ENCODE measurements around the gene AKAP9.
"Not testable (repeated sequence)": the region's sequence is repeated elsewhere in the genome, so short reads cannot be mapped to it uniquely, and the experiment has no call there.

AKAP9 gene

GRCh38 chr7:92013611-92014010, 72.9 kb downstream of the AKAP9 start:
- DNase-seq = no peak

DNA sequence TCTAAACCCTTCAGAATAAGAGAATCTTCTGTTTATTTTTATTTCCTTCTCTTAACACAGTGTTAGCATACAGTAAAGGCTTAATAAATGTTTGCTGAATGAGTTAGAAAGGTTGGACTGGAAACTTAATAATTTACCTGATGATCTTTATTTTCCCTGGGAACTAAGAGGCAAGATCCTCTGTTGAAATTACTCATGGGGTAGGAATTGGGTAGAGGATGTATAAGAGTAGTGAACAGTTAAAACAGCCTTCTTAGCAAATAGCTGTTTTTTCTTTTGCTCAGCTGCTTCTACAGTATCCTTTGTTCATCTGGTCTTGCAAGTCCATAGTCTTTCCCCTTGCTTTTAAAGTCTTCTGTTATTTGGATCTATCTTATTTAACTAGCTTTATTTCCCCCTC, 80.0 kb downstream of the AKAP9 start:
- no peak for DNase-seq

DNA sequence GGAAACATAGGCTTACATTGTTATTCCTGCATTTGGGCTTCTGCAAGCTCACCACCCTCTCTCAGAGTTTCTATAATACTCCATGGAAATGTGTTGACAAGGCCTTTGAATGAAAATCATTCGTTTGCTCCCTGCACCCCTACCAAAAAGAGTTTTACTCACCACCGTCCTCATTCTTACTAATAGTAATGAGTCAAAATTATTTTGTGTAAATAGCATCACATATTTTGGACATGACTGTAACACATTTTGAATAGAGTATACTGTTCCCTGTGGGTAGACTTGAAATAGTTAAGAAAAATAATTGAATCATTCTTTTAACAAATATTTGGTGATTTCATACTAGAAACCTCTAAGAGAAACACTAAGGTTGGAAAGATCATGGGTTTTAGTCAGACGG, 84.6 kb downstream of the AKAP9 start:
- DNase-seq = no peak

DNA sequence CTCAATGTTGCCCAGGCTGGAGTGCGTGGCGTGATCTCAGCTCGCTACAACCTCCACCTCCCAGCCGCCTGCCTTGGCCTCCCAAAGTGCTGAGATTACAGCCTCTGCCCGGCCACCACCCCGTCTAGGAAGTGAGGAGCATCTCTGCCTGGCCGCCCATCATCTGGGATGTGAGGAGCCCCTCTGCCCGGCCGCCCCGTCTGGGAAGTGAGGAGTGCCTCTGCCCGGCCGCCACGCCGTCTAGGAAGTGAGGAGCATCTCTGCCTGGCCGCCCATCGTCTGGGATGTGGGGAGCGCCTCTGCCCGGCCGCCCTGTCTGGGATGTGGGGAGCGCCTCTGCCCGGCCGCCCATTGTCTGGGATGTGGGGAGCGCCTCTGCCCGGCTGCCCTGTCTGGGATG, 86.0 kb downstream of the AKAP9 start:
- DNase-seq = not testable (repeated sequence)

- DNase-seq = not testable (repeated sequence)
Observed at GRCh38 chr7:92027128-92027527, 86.5 kb downstream of the AKAP9 start.

DNA sequence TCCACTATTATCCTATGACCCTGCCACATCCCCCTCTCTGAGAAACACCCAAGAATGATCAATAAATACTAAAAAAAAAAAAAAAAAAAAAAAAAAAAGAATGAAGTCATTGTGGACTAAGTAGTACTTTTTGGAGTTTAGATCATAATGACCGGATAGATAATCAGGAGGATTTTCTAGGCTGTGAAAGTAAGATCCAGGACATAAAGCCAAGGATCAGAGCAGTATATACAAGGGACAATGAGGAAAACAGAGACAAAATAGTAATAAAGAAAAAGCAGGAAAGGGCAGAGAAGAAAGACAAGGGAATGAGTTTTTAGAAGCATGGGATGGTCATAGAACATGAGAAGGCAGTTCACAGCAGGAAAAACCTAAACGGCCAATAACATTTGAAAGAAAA, 87.6 kb downstream of the AKAP9 start:
- DNase-seq = no peak

GRCh38 chr7:92028686-92029085, 88.0 kb downstream of the AKAP9 start:
- DNase-seq = no peak

- no peak for DNase-seq
Observed at GRCh38 chr7:92034116-92034515, 93.5 kb downstream of the AKAP9 start.

DNA sequence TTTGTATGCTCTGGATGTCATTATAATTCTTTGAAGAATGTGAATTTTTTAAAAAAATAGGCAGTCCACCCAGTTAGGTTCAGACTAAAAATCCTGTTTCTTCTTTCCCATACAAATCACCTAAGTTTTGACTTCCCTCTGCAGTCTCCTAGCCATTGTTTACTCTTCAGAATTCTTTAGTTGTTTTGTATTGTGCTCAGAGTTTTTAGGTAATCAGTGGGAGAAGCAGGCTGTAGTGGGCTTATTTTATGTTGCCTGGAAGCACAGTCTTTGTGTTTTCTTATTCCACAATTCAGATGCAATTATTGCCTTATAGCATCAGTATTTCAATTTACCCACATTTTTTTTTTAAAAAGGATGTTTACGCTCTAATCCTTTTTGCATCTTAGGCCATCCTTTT, 94.9 kb downstream of the AKAP9 start:
- DNase-seq = no peak

GRCh38 chr7:92039900-92040299, 99.2 kb downstream of the AKAP9 start:
- DNase-seq = no peak

GRCh38 chr7:92042056-92042737, 101.5 kb downstream of the AKAP9 start:
- DNase-seq = no peak

GRCh38 chr7:92043098-92043497, 102.4 kb downstream of the AKAP9 start:
- no peak for DNase-seq

- no peak for DNase-seq
Observed at GRCh38 chr7:92043637-92044036, 103.0 kb downstream of the AKAP9 start.

- no peak for DNase-seq
Observed at GRCh38 chr7:92044148-92044547, 103.5 kb downstream of the AKAP9 start.

DNA sequence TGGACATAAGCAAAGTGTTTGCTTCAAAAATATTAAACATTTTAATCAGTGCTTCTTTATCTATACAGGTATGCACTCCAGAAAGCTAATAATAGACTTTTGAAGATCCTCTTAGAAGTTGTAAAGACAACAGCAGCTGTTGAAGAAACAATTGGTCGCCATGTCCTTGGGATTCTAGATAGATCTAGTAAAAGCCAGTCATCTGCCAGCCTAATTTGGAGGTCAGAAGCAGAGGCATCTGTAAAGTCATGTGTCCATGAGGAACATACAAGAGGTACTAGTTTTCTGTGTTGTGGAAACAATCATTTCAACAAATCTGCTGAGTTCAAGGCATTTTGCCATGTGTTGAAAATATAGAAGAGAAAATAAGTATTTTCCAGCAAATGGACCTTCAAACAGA, 104.3 kb downstream of the AKAP9 start:
- no peak for DNase-seq

DNA sequence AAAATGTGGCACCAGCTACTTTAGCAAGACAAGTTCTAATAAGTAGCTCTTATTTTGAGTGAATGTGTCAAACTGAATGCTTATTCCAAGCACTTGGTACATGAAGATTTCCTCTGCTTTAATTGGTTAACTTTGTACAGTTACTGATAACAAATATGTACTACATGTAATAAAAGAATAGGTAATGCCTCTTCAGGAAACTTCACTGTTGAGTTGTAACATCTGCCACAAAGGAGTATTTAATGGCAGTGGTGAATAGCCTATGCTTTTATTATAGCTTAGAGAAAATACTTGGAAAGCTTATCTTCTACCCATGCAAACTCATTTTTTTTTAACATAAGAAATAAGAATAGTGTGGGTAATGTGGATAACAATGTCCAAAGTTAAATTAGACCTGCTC, 111.0 kb downstream of the AKAP9 start:
- no peak for DNase-seq

- no peak for DNase-seq
Observed at GRCh38 chr7:92052159-92052558, 111.5 kb downstream of the AKAP9 start.

- no peak for DNase-seq
Observed at GRCh38 chr7:92052684-92053083, 112.0 kb downstream of the AKAP9 start.

- no peak for DNase-seq
Observed at GRCh38 chr7:92053312-92053711, 112.7 kb downstream of the AKAP9 start.

DNA sequence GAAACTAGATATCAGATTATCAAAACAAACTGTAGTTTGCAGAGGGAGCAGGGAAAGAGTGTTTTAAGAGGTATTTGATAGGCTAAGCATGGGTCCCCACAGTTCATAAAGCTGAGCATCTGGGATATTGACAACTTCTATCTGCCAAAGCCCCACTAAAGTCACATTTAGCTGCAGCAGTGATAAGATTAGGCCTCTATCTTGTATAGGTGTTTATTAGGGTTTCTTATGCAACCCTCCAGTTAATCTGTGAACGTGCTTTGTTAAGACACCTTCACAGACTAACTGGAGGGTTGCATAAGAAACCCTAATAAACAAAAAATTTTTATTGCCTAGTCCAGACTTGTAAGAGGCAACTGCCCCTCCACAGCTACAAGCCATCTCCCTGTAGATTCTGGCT, 115.6 kb downstream of the AKAP9 start:
- no peak for DNase-seq

GRCh38 chr7:92057375-92057774, 116.7 kb downstream of the AKAP9 start:
- no peak for DNase-seq

- DNase-seq = no peak
Observed at GRCh38 chr7:92058040-92058439, 117.4 kb downstream of the AKAP9 start.

GRCh38 chr7:92058899-92059298, 118.2 kb downstream of the AKAP9 start:
- DNase-seq = no peak

DNA sequence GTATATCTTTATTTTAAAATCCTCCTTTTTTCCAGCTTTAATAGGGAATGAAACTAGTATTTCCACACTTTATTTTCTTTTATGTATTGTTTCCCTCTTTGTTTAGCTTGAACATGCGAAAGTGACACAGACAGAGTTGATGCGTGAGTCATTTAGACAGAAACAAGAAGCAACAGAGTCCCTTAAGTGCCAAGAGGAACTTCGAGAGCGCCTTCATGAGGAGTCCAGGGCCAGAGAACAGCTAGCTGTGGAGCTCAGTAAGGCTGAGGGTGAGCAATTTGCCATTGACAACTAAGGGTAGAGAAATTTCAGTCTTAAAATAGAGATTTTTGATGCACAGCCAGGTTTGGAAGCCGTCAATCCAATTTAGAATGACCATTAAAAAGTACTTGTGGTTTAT, 120.5 kb downstream of the AKAP9 start:
- DNase-seq = no peak

DNA sequence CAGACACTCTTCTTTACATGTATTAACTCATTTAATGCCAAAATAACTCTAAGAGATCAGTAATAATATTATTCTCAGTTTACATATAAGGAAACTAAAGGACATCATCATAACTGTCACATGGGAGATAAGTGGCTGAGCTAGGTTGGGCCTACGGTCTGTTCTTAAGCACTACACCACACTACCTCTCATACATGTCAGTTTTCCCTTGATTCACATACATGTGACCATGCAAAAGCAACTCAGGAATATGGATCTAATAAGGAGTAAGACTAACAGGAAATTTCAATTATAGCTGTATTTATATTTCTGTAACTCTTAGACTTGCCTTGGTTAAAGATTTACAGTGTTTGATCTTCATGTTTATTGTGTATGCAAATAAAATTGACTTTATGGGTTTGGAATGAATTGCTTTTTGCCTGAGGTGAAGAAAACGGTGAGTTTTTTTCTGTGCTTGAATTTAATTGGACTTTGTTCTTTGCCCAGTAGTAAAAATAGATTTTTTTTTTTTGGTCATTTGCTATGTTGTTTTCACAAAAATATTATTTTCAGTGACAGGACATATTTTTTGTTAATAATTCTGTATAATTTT, 123.9 kb downstream of the AKAP9 start:
- no peak for DNase-seq
